Esophagus muscularis mucosa (tissue), 3 donors: ENCODE results near the gene PRF1.

Experiments
- EP300 ChIP-seq: sonication (generic); formaldehyde crosslinking; IDR thresholded peaks from one replicate; pipeline ENCODE4 v1.6.1; 2017; ENCODE audit warnings: antibody characterized with exemption
- TF ChIP-seq, protein P1 (sequence below), 3 experiments: fragments of 200-600 bp in 2 of 3; fragments of 450-650 bp in 1 of 3; sonication (generic) in 2 of 3; IDR thresholded peaks; one replicate each; pipeline ENCODE4 v1.5.1; 2017 to 2019; ENCODE audit warnings: antibody characterized with exemption in 3 of 3, mild to moderate bottlenecking in 2 of 3, moderate library complexity in 1 of 3

- TF ChIP-seq, protein P1, sequence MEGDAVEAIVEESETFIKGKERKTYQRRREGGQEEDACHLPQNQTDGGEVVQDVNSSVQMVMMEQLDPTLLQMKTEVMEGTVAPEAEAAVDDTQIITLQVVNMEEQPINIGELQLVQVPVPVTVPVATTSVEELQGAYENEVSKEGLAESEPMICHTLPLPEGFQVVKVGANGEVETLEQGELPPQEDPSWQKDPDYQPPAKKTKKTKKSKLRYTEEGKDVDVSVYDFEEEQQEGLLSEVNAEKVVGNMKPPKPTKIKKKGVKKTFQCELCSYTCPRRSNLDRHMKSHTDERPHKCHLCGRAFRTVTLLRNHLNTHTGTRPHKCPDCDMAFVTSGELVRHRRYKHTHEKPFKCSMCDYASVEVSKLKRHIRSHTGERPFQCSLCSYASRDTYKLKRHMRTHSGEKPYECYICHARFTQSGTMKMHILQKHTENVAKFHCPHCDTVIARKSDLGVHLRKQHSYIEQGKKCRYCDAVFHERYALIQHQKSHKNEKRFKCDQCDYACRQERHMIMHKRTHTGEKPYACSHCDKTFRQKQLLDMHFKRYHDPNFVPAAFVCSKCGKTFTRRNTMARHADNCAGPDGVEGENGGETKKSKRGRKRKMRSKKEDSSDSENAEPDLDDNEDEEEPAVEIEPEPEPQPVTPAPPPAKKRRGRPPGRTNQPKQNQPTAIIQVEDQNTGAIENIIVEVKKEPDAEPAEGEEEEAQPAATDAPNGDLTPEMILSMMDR (IDR thresholded peaks at IDR 0.05): no peak
- TF ChIP-seq EP300: no peak
Observed at GRCh38 chr10:70599319-70599718, 3.2 kb downstream of the PRF1 start.
